ENCODE measurements around the gene CALML5. TPM values are rescaled to one million over a fixed set of nuclear protein-coding genes. Genes with fewer than 3 reads are reported as not detected.
A peak's percentile ranks its signal among the peaks of the same experiment; 100 is the strongest.

Gene CALML5
- total RNA-seq, 1 donor from 2014 or later, result not detected

GRCh38 chr10:5525561-5526341, 26.4 kb upstream of the CALML5 start:
- no peaks in the 10 kb centered on the region for H3K36me3 ChIP-seq
- TF ChIP-seq CTCF (IDR thresholded peaks at IDR 0.05) (no peak), EZH2phosphoT487 (IDR thresholded peaks at IDR 0.05) (no peak), EZH2 (IDR thresholded peaks at IDR 0.05) (no peak)
- Mint-ChIP-seq H3K36me3 (no peaks in the 10 kb centered on the region), H3K4me3 (no peak overlapping the region), H3K27ac (no peak overlapping the region), H3K4me1 (peaks cover 4% of the 10 kb centered on the region), H3K9me3 (peaks cover 5% of the 10 kb centered on the region), H3K27me3 (ENCODE audit: insufficient read depth, low read depth) (peaks cover 8% of the 10 kb centered on the region)
- H3K9ac ChIP-seq, result no peak overlapping the region
- H3K79me2 ChIP-seq (ENCODE audit: low read depth), result no peaks in the 10 kb centered on the region
- H3K27me3 ChIP-seq, result no peaks in the 10 kb centered on the region
- H3K4me1 ChIP-seq, result no peaks in the 10 kb centered on the region
- no peaks in the 10 kb centered on the region for H3K9me3 ChIP-seq (ENCODE audit: low read depth)
- no peak overlapping the region for H2AFZ ChIP-seq (replicated peaks)
- H3K4me3 ChIP-seq, result no peak overlapping the region
- H3F3A ChIP-seq (ENCODE audit: low read depth), result no peaks in the 10 kb centered on the region
- H3K27ac ChIP-seq, result no peak overlapping the region
- DNase-seq (ENCODE audit: low spot score), result no peak
- no peak overlapping the region for H3K4me2 ChIP-seq
- H4K20me1 ChIP-seq (ENCODE audit: low read depth), result no peaks in the 10 kb centered on the region

GRCh38 chr10:5524641-5525560, 25.5 kb upstream of the CALML5 start, which contains the start of gene CALML3:
Gene CALML3 (plus strand): TSS chr10:5524961. CDS start chr10:5525086, 125 bp downstream.
- peaks cover 10% of the 10 kb centered on the region for H3K27me3 Mint-ChIP-seq (ENCODE audit: insufficient read depth, low read depth)
- Histone ChIP-seq H3K9me3 (ENCODE audit: low read depth) (no peaks in the 10 kb centered on the region), H3K36me3 (no peaks in the 10 kb centered on the region), H3K79me2 (ENCODE audit: low read depth) (no peaks in the 10 kb centered on the region), H2AFZ (replicated peaks) (no peak within 1 kb of the TSS), H3F3A (ENCODE audit: low read depth) (no peaks in the 10 kb centered on the region), H3K9ac (no peak within 1 kb of the TSS), H4K20me1 (ENCODE audit: low read depth) (no peaks in the 10 kb centered on the region), H3K27ac (no peak within 1 kb of the TSS), H3K27me3 (no peaks in the 10 kb centered on the region), H3K4me2 (no peak within 1 kb of the TSS), H3K4me1 (no peaks in the 10 kb centered on the region), H3K4me3 (no peak within 1 kb of the TSS)
- no peak within 1 kb of the TSS for H3K4me3 Mint-ChIP-seq
- peaks cover 8% of the 10 kb centered on the region for H3K9me3 Mint-ChIP-seq
- H3K4me1 Mint-ChIP-seq, result peaks cover 2% of the 10 kb centered on the region
- DNase-seq (ENCODE audit: low spot score), result no peak
- peak within 1 kb of the TSS; percentile 80 for H3K27ac Mint-ChIP-seq
- TF ChIP-seq CTCF (IDR thresholded peaks at IDR 0.05) (no peak), EZH2 (IDR thresholded peaks at IDR 0.05) (no peak), EZH2phosphoT487 (IDR thresholded peaks at IDR 0.05) (no peak)
- no peaks in the 10 kb centered on the region for H3K36me3 Mint-ChIP-seq

- peak overlapping the region; percentile 80 for H3K27ac Mint-ChIP-seq
- Histone ChIP-seq H3K9ac (no peak overlapping the region), H2AFZ (replicated peaks) (no peak overlapping the region), H3K9me3 (ENCODE audit: low read depth) (no peaks in the 10 kb centered on the region), H3K4me2 (no peak overlapping the region), H4K20me1 (ENCODE audit: low read depth) (no peaks in the 10 kb centered on the region), H3K27me3 (no peaks in the 10 kb centered on the region), H3K36me3 (no peaks in the 10 kb centered on the region), H3K4me1 (no peaks in the 10 kb centered on the region), H3F3A (ENCODE audit: low read depth) (no peaks in the 10 kb centered on the region), H3K79me2 (ENCODE audit: low read depth) (no peaks in the 10 kb centered on the region), H3K27ac (no peak overlapping the region), H3K4me3 (no peak overlapping the region)
- peaks cover 4% of the 10 kb centered on the region for H3K27me3 Mint-ChIP-seq (ENCODE audit: insufficient read depth, low read depth)
- H3K4me3 Mint-ChIP-seq, result no peak overlapping the region
- no peaks in the 10 kb centered on the region for H3K36me3 Mint-ChIP-seq
- H3K4me1 Mint-ChIP-seq, result peaks cover 2% of the 10 kb centered on the region
- H3K9me3 Mint-ChIP-seq, result peaks cover 14% of the 10 kb centered on the region
- no peak for DNase-seq (ENCODE audit: low spot score)
- no peak for TF ChIP-seq EZH2 (IDR thresholded peaks at IDR 0.05)
- no peak for TF ChIP-seq CTCF (IDR thresholded peaks at IDR 0.05)
- TF ChIP-seq EZH2phosphoT487 (IDR thresholded peaks at IDR 0.05), result no peak
Observed at GRCh38 chr10:5523796-5524574, 24.6 kb upstream of the CALML5 start.

All from neural progenitor cell (in vitro differentiated cells).